Endometrial microvascular endothelial cells (primary cell): Measurements from ENCODE around the gene PCBP3. TPM values are rescaled to one million over a fixed set of nuclear protein-coding genes. Genes with fewer than 3 reads are reported as not detected.

Experiments used
- in situ Hi-C: cut with HindIII; loops from 2 replicates; pipeline ENCODE4 v1.10.0; 2017; ENCODE audit warnings: low sequenced_read_pairs, low pct_unique_long_range_greater_than_20kb; ENCODE audit errors: inconsistent ontology term
- total RNA-seq: library from RNA; depleted of rRNA; stranded (reverse); fragments of >200 nt; gene quantifications from one replicate; pipeline ENCODE4 v1.2.3, GENCODE V29; 2015; ENCODE audit errors: inconsistent ontology term

PCBP3 gene
- total RNA-seq, 1 donor from 2014 or later: not detected

DNA sequence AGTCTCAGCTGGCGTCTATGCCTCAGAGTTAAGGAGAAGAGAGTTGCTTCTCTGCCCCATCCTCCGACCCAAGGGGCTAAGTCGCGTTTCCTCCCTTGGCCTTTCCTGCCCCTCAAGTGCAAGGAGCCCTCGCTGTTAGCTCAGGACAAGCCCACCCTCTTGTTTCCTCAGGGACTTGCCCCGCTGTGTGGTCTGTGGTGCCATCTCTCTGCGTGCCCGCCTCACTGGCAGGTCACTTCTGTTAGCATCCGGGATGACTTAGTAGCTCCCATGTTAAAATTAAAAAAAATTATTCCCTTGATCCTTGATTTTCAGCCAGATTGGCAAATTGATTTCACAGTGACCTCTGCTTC, 96.5 kb downstream of the PCBP3 start:
- in situ Hi-C loops: no loop called here

DNA sequence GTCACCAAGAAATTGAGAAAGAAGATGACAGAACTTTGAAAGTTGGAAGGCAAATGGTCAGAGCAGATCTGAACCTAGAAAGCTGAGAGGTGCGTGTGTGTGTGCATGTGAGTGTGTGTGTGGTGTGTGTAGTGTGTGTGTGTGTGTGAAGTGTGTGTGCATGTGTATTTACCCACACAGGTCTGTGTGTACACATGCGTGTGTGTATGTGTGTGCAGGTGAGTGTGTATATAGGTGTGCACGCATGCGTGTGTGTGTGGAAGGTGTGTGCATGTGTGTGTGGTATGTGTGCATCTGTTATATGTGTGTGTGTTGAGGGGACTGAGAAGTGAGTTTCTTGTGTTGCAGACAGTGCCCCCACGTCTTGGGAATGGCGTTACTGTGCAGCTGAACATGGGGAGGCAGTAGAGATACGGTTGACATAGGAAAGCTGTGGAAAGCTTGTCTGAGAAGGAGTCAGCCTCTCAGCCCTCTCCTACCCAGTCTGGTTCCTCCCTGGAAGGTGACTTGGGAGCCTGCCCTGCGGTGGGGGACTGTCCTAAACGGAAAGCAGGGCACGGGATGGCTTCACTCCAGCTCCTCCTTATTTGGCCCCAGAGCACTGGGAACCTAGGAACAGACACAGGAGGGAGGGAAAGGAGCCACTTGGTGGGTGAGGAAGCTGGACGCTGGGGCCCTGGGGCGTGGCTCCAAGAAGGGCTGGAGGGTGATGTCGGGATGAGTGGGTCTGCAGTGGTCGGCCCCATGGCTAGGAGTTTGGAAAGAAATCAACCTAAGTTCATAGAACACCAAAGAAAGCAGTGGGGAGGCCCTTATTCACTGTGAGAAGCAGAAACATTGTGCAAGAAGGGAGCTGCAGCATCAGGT, 97.2 kb downstream of the PCBP3 start:
- in situ Hi-C loops: no loop called here

GRCh38 chr21:45741691-45742090, 98.2 kb downstream of the PCBP3 start:
- in situ Hi-C loops: no loop called here

- in situ Hi-C loops: no loop called here
These were observed 98.7 kb downstream of the PCBP3 start for GRCh38 chr21:45742247-45742646.

- in situ Hi-C loops: no loop called here
These were observed 101.7 kb downstream of the PCBP3 start for GRCh38 chr21:45745256-45745655.

DNA sequence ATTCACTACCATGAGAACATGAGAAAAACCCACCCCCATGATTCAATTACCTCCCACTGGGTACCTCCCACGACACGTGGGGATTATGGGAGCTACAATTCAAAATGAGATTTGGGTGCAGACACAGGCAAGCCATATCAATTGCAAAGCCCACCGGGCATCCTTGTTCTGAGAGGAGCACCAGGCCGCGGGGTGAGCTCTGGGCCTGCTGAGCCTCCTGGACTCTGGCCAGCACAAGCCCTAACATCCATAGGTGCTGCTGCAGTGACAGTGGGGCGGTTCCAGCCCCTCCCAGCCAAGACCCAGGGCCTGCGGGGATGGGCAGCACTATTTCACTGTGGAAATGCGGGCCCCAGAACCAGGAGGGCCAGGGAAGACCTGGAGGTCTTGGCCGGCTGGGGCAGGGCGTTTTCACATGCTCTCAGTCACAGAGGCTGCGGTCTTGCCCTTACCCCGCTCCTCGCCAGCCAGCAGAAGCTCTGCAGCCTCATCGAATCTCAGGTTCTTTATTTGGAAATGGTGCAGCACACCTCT, 103.8 kb downstream of the PCBP3 start:
- in situ Hi-C loops: no loop called here

- in situ Hi-C loops: no loop called here
These were observed 104.4 kb downstream of the PCBP3 start for GRCh38 chr21:45747802-45748445.

- in situ Hi-C loops: no loop called here
These were observed 105.1 kb downstream of the PCBP3 start for GRCh38 chr21:45748593-45748992.

DNA sequence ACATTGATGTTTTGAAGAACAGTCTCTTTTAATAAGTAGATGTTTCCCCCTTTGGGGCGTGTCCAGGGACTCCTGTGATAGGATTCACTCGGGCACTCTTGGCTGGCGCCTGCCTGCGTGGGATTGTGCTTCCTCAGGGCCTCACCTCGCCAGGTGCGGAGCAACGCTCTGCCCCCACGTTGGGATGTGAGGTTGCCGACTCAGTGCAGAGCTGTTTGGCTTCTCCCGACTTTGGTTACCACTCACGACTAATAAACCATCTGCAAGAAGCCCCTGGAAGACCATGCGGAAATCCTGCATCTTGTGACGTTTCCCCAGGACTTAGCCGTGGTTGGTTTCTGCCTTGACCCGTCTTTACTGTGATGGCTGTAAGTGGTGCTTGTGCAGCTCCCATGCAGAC, 106.4 kb downstream of the PCBP3 start:
- in situ Hi-C loops: no loop called here

- in situ Hi-C loops: no loop called here
These were observed 107.4 kb downstream of the PCBP3 start for GRCh38 chr21:45750936-45751335.

DNA sequence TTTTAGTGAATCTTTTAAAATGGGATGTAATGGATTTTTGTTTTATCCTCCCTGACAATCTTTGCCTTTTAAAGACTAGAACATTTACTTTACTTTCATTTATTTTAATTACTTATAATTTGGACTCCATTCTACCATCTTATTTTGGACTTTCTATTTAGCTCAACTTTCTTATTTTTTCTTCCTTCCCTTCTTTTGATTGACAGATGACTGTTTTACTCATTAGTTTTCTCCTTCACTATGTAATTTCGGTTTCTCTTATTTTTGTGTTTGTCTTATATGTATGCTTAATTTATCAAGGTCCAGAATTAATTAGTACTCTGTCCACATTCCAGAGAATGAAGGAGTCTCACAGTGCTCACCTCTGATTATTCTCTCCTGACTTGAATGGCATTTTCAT, 109.9 kb downstream of the PCBP3 start:
- in situ Hi-C loops: no loop called here

DNA sequence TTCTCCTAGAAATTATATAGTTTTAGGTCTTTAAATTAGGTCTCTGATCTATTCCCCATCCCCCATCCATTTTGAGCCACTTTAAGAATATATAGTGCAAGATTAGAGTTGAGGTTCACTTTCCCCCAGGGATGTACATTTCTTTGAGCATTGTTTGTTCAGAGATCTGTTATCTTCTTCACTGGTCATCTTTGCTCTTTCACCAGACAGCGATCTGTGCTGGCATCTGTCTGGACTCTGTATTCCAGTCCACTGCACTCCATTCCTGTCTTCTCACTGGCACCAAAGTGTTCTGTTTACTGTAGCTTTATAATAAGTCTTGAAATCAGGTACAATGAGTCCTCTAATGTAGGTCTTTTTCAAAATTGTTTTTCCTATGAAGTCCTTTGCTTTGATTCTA, 112.5 kb downstream of the PCBP3 start:
- in situ Hi-C loops: no loop called here

GRCh38 chr21:45756669-45757068, 113.1 kb downstream of the PCBP3 start:
- in situ Hi-C loops: no loop called here

GRCh38 chr21:45761704-45762103, 118.2 kb downstream of the PCBP3 start:
- in situ Hi-C loops: no loop called here

- in situ Hi-C loops: no loop called here
These were observed 119.5 kb downstream of the PCBP3 start for GRCh38 chr21:45763074-45763473.

GRCh38 chr21:45763506-45763905, 120.0 kb downstream of the PCBP3 start:
- in situ Hi-C loops: no loop called here

DNA sequence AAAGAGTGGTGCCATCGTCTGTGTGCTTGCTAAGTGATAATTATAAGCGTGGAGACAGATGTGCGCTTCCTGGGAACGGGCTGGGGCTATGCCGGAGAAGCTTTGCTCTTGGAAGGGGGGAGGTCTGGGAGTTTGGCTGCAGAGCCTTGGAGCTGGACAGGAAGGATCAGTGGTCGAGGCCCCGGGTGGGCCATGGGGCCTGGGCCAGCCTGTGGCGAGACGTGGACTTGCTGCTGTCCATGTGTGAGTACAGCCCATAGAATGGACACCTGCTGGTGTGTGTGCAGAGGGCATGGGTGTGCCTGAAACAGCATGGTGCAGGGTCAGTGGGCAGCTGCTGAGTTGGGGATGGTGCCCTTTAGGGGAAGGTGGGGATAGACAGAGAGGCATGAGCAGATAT, 121.3 kb downstream of the PCBP3 start:
- in situ Hi-C loops: no loop called here

DNA sequence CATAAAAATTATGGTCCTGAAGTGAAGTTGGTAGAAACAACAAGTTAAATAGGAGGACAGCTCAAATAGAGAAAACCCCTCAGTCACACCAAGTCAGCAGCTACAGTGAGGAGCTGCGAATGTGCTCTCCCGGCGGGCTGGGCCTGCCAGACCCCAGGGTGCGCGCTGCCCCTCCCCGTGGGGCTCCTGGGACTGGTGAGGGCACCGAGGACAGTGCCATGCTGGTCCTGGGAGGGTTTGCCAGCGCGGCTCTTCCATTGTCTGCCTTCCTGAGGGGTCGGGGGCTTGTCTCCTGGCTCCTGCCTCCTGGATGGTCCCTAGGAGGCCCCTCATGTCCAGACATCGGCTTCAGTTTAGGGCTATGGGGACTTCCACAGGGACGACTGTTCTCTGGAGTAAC, 121.8 kb downstream of the PCBP3 start:
- in situ Hi-C loops: no loop called here

DNA sequence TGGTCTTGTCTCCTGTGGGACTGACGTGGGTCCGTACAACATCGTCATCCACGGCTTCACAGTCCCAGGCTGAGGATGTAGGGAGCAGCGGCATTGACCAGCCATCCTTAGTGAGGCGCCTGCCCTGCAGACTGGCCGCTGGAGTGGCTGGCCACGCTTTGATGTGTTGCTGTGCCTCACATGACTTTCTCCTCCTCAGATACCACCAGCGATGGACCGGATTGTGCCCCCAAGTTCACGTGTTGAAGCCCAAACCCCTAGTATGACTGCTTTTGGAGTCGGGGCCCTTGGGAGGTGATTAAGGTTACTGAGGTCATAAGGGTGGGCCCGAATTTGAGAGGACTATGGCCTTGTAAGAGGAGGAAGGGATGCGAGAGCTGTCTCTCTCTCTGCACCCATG, 122.5 kb downstream of the PCBP3 start:
- in situ Hi-C loops: no loop called here

- in situ Hi-C loops: no loop called here
These were observed 123.0 kb downstream of the PCBP3 start for GRCh38 chr21:45766501-45766900.
